Stimulated activated naive CD8-positive, alpha-beta T cell treated with anti-CD3 and anti-CD28 coated beads, Interleukin-15, Interleukin-2, amounts not matched to agents 100 U/mL and 50 U/mL, for 24 hours (primary cell): ENCODE data around the gene CNEP1R1.

ENCODE experiments used
- ATAC-seq: fragments of 150-1000 bp; cut with Tn5 transposase; one replicate; pipeline ENCODE4 v1.10.0; 2021
- DNase-seq: peaks from one replicate; pipeline ENCODE4 v3.0.0; 2021

Gene CNEP1R1

DNA sequence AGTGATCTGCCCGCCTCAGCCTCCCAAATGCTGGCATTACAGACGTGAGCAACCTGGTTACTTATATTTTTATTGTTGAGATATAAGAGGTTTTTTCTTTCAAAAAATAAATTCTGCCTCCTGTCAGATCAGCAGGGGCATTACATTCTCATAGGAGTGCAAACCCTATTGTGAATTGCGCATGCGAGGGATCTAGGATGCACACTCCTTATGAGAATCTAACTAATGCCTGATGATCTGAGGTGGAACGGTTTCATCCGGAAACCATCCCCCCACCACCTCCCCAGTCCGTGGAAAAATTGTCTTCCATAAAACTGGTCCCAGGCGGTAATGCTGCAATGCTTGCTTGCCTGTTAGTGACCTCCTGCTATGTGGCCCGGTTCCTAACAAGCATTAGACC lies 7.5 kb upstream of the CNEP1R1 start:
- no peak for DNase-seq

GRCh38 chr16:50021544-50021943 lies 3.5 kb upstream of the CNEP1R1 start:
- DNase-seq (no peak), ATAC-seq (no peak)

More for the DNA sequence above, 7.5 kb upstream of the CNEP1R1 start:
- ATAC-seq = no peak

- ATAC-seq = no peak
- no peak for DNase-seq
Observed at GRCh38 chr16:50023641-50024040, 1.4 kb upstream of the CNEP1R1 start.

DNA sequence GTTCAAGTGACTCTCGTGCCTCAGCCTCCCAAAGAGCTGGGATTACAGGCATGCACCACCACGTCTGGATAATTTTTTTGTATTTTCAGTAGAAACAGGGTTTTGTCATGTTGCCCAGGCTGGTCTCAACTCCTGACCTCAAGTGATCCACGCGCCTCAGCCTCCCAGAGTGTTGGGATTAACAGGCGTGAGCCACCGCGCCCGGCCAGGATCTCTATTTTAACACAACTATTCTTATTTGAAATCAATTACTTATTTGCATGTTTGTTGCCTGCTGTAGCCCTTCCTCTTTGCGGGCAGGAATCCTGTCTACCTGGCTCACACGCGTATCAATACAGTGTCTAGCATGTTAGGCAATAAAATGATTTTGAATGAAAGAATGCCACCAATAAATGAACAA lies 818 bp upstream of the CNEP1R1 start:
- no peak for DNase-seq
- no peak for ATAC-seq

- DNase-seq (peak; percentile 31), ATAC-seq (no peak)
Observed at GRCh38 chr16:50025537-50025931, 509 bp downstream of the CNEP1R1 start.

GRCh38 chr16:50027829-50028228 lies 2.8 kb downstream of the CNEP1R1 start:
- DNase-seq (no peak), ATAC-seq (no peak)

- ATAC-seq (no peak), DNase-seq (no peak)
Observed at GRCh38 chr16:50035468-50035992, 10.5 kb downstream of the CNEP1R1 start.

DNA sequence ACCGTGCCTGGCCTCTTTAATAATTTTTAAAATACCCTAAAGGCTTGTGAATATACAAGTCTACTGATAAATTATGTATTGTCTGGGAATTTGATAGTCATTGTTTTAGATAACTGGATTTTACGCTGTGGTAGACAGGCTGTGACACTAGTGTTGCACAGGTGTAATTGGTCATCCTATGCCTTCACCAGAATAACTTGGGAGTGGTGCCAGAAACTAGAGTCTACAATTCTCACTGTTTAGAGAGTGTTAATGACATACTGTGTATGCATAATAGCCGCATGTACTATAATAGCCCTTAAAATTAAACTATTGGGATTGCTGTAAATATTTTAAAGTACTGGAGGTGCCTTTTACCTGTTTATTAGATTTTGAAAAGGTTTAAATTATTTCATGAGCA lies 11.4 kb downstream of the CNEP1R1 start:
- ATAC-seq (no peak), DNase-seq (no peak)

GRCh38 chr16:50037662-50038220 lies 12.7 kb downstream of the CNEP1R1 start:
- ATAC-seq = no peak
- no peak for DNase-seq

- no peak for ATAC-seq
- DNase-seq = no peak
Observed at GRCh38 chr16:50038286-50038685, 13.3 kb downstream of the CNEP1R1 start.

- DNase-seq = no peak
Observed at GRCh38 chr16:50038756-50039529, 13.9 kb downstream of the CNEP1R1 start.

GRCh38 chr16:50040018-50040417 lies 15.0 kb downstream of the CNEP1R1 start:
- ATAC-seq = no peak

More at GRCh38 chr16:50038756-50039529, 13.9 kb downstream of the CNEP1R1 start:
- ATAC-seq = no peak

GRCh38 chr16:50040710-50041109 lies 15.7 kb downstream of the CNEP1R1 start:
- ATAC-seq (no peak), DNase-seq (no peak)

More at GRCh38 chr16:50040018-50040417, 15.0 kb downstream of the CNEP1R1 start:
- no peak for DNase-seq

DNA sequence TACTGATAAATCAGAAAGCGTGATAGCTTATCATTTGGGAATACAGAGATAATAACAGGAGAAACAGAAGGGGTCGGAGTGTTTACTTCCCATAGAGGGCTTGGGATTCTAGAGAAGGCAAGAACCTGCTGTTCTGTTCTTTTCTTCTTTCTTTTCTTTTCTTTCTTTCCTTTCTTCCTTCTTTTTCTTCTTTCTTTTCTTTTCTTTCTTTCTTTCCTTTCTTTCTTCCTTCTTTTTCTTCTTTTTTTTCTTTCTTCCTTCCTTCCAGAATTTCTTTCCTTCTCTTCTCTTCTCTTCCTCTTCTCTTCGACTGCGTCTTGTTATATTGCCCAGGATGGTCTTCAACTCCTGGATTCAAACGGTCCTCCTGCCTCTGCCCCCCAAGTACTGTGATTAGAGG lies 18.3 kb downstream of the CNEP1R1 start:
- no peak for ATAC-seq
- no peak for DNase-seq

DNA sequence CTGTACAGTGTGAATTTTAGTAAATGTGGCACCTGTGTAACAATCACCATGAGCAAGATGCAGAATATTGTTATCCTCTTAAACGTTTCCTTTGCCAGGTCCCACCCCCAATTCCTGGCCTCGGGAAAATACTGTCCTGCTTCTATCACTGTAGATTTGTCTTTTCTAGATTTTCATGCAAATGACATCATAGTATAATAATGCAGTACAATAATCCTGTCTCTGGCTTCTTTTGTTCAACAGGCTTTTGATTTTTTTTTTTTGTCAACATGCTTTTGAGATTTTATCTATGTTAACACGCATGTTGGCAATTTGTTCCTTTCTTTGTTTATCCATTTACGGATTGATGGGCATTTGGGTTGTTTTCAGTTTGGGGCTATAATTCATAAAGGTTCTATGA lies 20.4 kb downstream of the CNEP1R1 start:
- no peak for ATAC-seq
- no peak for DNase-seq

DNA sequence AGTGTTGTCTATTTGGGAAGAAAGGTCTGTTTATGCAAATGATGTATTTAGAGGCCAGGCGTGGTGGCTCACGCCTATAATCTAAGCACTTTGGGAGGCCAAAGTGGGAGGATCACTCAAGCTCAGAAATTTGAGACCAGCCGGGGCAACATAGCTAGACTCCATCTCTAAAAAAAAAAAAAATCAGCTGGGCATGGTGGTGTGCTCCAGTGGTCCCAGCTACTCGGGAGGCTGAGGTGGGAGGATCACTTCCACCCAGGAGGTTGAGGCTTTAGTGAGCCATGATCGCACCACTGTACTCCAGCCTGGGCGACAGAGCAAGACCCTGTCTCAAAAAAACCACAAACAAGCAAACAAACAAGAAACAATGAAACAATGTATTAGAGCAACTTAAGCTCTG lies 21.8 kb downstream of the CNEP1R1 start:
- DNase-seq (no peak), ATAC-seq (no peak)

- DNase-seq (no peak), ATAC-seq (no peak)
Observed at GRCh38 chr16:50047864-50048263, 22.8 kb downstream of the CNEP1R1 start.

GRCh38 chr16:50050802-50051201 lies 25.8 kb downstream of the CNEP1R1 start:
- no peak for ATAC-seq

DNA sequence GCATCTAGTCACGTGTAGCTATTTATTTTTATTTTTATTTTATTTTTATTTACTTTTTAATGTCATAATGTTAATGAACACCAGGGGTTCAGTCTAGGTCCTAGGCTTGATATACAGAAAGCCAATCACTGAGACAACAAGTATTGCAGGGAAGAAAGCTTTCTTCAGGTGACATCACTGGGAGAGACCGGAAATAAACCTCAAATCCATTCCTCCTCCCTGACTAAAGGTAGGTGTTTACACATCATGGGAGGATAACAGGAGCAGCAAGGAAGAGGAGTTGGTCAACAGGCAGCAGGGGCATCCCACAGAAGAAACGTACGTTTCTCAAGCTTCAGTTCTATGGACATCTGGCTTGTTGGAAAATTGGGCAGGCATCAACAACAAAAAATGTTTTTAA lies 31.2 kb downstream of the CNEP1R1 start:
- no peak for DNase-seq
- ATAC-seq = no peak

More at GRCh38 chr16:50050802-50051201, 25.8 kb downstream of the CNEP1R1 start:
- DNase-seq = no peak

- DNase-seq (no peak), ATAC-seq (no peak)
Observed at GRCh38 chr16:50058091-50058771, 33.2 kb downstream of the CNEP1R1 start.

DNA sequence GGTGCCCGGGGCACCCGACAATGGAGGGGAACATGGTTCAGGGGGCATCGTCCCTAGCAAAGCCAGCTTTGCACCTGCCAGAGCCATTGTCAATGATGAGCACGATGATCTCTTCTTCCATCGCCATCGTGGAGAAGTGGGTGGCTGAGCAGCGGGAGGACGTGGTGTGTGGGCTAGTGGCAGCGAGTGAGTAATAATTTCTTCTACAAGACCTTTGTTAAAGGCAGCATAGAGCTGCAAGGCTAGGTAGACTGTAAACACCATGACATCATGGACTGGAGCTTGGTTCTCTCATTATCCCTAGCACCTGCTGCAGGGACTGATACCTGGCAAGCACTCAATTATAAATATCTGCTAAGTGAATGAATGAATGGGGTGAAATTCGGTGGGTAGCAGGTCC lies 34.1 kb downstream of the CNEP1R1 start:
- ATAC-seq (peak; percentile 62), DNase-seq (no peak)

DNA sequence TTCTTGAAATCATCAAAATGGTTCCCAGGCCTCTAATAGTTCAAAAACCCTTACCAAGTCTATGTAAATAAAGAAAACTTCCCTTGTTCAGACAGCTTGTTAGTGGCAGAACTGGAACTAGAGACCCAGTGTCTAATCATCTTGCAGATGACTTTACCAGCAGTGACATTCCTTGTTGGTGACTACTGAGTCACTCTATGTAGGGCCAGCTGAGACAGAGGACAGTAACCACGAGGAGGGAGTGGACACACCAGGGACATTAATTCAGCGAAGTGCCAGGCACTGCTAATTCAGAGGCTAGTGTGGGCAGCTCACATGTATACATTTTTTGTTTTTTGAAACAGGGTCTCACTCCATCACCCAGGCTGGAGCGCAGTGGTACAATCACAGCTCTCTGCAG lies 34.6 kb downstream of the CNEP1R1 start:
- ATAC-seq = no peak
- no peak for DNase-seq

DNA sequence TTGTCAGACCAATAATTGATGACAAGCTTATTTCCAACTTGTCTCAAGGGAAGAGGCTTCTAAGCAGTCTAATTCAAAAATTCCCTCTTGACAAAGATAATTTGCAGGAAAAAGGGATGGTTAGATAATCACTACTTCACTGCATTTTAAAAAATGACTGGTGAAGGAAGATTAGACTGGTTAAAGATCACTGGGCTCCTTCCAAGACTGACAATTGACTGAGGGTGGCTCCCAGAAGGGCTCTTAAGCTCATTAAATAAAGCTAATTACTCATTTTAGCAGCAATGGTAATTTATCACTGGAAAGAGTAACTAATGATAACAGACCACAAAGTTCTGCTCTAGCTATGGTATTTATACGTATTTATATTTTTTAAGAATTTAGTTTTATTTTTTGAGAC lies 36.3 kb downstream of the CNEP1R1 start:
- DNase-seq (no peak), ATAC-seq (no peak)
